WTC11 (cell line): ENCODE data around the gene CMTM1. TPM values are rescaled to one million over a fixed set of nuclear protein-coding genes. Genes with fewer than 3 reads are reported as not detected.

Experiments
- ATAC-seq: fragments of 200-7000 bp; cut with Tn5 transposase; 2 replicates; pipeline ENCODE4 v1.10.0; 2021; ENCODE audit warnings: mild to moderate bottlenecking, moderate library complexity
- CTCF ChIA-PET: fragments of 300-600 bp; sonication (Branson Sonifier 250); formaldehyde crosslinking; loops from one replicate; lab custom pipeline; 2021; ENCODE audit warnings: antibody characterized with exemption; lab: Charles Lee
- POLR2A ChIA-PET: fragments of 350-600 bp; sonication (Branson Sonifier 250); formaldehyde crosslinking; loops from one replicate; lab custom pipeline; 2021; ENCODE audit warnings: antibody characterized with exemption; lab: Charles Lee
- DNase-seq: peaks from one replicate; pipeline ENCODE4 v3.0.0; 2021; ENCODE audit warnings: low spot score
- H3K27ac Mint-ChIP-seq: 2 replicates; pipeline ENCODE4 v1.8.0; 2021; ENCODE audit warnings: mixed read lengths
- H3K27me3 Mint-ChIP-seq: 2 replicates; pipeline ENCODE4 v1.8.0; 2021; ENCODE audit warnings: low read depth, mild to moderate bottlenecking, moderate library complexity, mixed read lengths
- H3K36me3 Mint-ChIP-seq: 2 replicates; pipeline ENCODE4 v1.8.0; 2021; ENCODE audit warnings: mixed read lengths
- H3K4me1 Mint-ChIP-seq: 2 replicates; pipeline ENCODE4 v1.8.0; 2022; ENCODE audit warnings: mixed read lengths
- H3K4me3 Mint-ChIP-seq: 2 replicates; pipeline ENCODE4 v1.8.0; 2021; ENCODE audit warnings: mild to moderate bottlenecking, moderate library complexity, mixed read lengths
- H3K9me3 Mint-ChIP-seq: 2 replicates; pipeline ENCODE4 v1.8.0; 2021; ENCODE audit warnings: mixed read lengths
- ATF6 ChIP-seq: sonication (generic); formaldehyde crosslinking; IDR thresholded peaks from 2 replicates; pipeline ENCODE4 v1.8.1; 2023; ENCODE audit warnings: mild to moderate bottlenecking, missing genetic modification reagents
- E2F4 ChIP-seq: sonication (generic); formaldehyde crosslinking; IDR thresholded peaks from 2 replicates; pipeline ENCODE4 v1.8.1; 2022; ENCODE audit warnings: low read depth, mild to moderate bottlenecking, moderate library complexity, missing genetic modification reagents, borderline replicate concordance
- FOXJ3 ChIP-seq: sonication (generic); formaldehyde crosslinking; IDR thresholded peaks from 2 replicates; pipeline ENCODE4 v1.9.0; 2021; ENCODE audit warnings: missing genetic modification reagents, mild to moderate bottlenecking, borderline replicate concordance
- MLX ChIP-seq: sonication (generic); formaldehyde crosslinking; IDR thresholded peaks from 2 replicates; pipeline ENCODE4 v1.8.1; 2023; ENCODE audit warnings: mild to moderate bottlenecking, missing genetic modification reagents, moderate library complexity
- NR3C1 ChIP-seq: sonication (generic); formaldehyde crosslinking; conservative IDR thresholded peaks from 2 replicates; pipeline ENCODE4 v1.8.1; 2023; ENCODE audit warnings: low read depth, mild to moderate bottlenecking, missing genetic modification reagents
- OVOL2 ChIP-seq: fragments of 250-450 bp; sonication (Bioruptor Pico); IDR thresholded peaks from 2 replicates; pipeline ENCODE4 v1.9.0; 2021; ENCODE audit warnings: mild to moderate bottlenecking, borderline replicate concordance
- PRDM15 ChIP-seq: sonication (generic); formaldehyde crosslinking; IDR thresholded peaks from 2 replicates; pipeline ENCODE4 v1.8.0; 2022; ENCODE audit warnings: missing genetic modification reagents
- PREB ChIP-seq: sonication (generic); formaldehyde crosslinking; IDR thresholded peaks from 2 replicates; pipeline ENCODE4 v1.8.1; 2022; ENCODE audit warnings: mild to moderate bottlenecking, missing genetic modification reagents, moderate library complexity, borderline replicate concordance
- SOX15 ChIP-seq: fragments of 250-450 bp; sonication (Bioruptor Pico); IDR thresholded peaks from 2 replicates; pipeline ENCODE4 v1.9.0; 2021; ENCODE audit warnings: mild to moderate bottlenecking
- TEAD1 ChIP-seq: sonication (generic); formaldehyde crosslinking; IDR thresholded peaks from 2 replicates; pipeline ENCODE4 v1.8.0; 2022; ENCODE audit warnings: mild to moderate bottlenecking, missing genetic modification reagents
- TP53 ChIP-seq: sonication (generic); formaldehyde crosslinking; IDR thresholded peaks from 2 replicates; pipeline ENCODE4 v1.8.1; 2023; ENCODE audit warnings: mild to moderate bottlenecking, missing genetic modification reagents
- ZNF121 ChIP-seq: sonication (generic); formaldehyde crosslinking; IDR thresholded peaks from 2 replicates; pipeline ENCODE4 v1.8.0; 2023; ENCODE audit warnings: missing genetic modification reagents
- ZNF219 ChIP-seq: sonication (generic); formaldehyde crosslinking; IDR thresholded peaks from 2 replicates; pipeline ENCODE4 v1.8.0; 2023; ENCODE audit warnings: missing genetic modification reagents, mild to moderate bottlenecking, borderline replicate concordance
- ZNF281 ChIP-seq: sonication (generic); formaldehyde crosslinking; IDR thresholded peaks from 2 replicates; pipeline ENCODE4 v1.8.0; 2023; ENCODE audit warnings: mild to moderate bottlenecking, missing genetic modification reagents
- total RNA-seq: library from RNA; stranded (reverse); gene quantifications from 3 replicates; pipeline ENCODE4 v1.2.3, GENCODE V29; 2021
- TF ChIP-seq, protein P1 (sequence below): sonication (generic); formaldehyde crosslinking; IDR thresholded peaks from 2 replicates; pipeline ENCODE4 v1.8.1; 2023; ENCODE audit warnings: mild to moderate bottlenecking, moderate library complexity, missing genetic modification reagents
- TF ChIP-seq, protein P2 (sequence below): sonication (generic); formaldehyde crosslinking; IDR thresholded peaks from 2 replicates; pipeline ENCODE4 v1.8.1; 2022; ENCODE audit warnings: missing genetic modification reagents, borderline replicate concordance
- TF ChIP-seq, protein P3 (sequence below): fragments of 250-450 bp; sonication (Bioruptor Pico); IDR thresholded peaks from 2 replicates; pipeline ENCODE4 v1.9.0; 2021; ENCODE audit warnings: mild to moderate bottlenecking

The CMTM1 gene
- total RNA-seq, 1 experiment from 2014 or later: 1.6 TPM

- TF ChIP-seq, protein P1, sequence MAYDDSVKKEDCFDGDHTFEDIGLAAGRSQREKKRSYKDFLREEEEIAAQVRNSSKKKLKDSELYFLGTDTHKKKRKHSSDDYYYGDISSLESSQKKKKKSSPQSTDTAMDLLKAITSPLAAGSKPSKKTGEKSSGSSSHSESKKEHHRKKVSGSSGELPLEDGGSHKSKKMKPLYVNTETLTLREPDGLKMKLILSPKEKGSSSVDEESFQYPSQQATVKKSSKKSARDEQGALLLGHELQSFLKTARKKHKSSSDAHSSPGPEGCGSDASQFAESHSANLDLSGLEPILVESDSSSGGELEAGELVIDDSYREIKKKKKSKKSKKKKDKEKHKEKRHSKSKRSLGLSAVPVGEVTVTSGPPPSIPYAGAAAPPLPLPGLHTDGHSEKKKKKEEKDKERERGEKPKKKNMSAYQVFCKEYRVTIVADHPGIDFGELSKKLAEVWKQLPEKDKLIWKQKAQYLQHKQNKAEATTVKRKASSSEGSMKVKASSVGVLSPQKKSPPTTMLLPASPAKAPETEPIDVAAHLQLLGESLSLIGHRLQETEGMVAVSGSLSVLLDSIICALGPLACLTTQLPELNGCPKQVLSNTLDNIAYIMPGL (CRISPR knock-in tag): no peak
- TF ChIP-seq ZNF219 (CRISPR knock-in tag): no peak
- TF ChIP-seq PRDM15 (CRISPR knock-in tag): no peak
- no peak for TF ChIP-seq SOX15 (CRISPR knock-in tag)
- no peak for TF ChIP-seq MLX (CRISPR knock-in tag)
- no peak for TF ChIP-seq TP53 (CRISPR knock-in tag)
- no peak for TF ChIP-seq PREB
Observed at GRCh38 chr16:66554495-66554894, 11.7 kb upstream of the CMTM1 start (continued).

DNA sequence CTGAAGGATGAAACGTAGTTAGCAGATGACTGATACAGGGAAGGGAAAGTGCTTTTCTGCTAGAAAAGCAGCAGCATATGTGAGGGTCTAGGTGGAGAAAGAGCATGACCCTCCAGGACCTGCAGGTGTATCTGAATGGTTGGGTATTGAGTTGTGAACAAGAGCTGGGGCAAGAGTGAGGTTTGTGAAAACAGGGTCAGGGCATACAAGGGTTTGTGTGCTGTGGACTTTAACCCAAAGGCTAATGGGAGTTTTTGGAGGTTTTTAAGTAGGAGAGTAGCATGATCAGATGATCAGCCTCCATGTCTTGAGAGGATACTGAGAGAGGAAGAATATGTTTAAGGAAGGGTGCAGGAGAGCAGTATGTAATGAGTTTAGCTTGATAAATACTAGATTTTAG is 6.1 kb upstream of the CMTM1 start:
- Mint-ChIP-seq H3K27ac (no peak overlapping the region), H3K4me1 (no peaks in the 10 kb centered on the region), H3K27me3 (no peaks in the 10 kb centered on the region; the same call in 1 of the 2 replicates), H3K4me3 (no peak overlapping the region), H3K9me3 (no peaks in the 10 kb centered on the region), H3K36me3 (no peaks in the 10 kb centered on the region)
- DNase-seq: no peak
- CTCF ChIA-PET: no interaction called here
- POLR2A ChIA-PET: no interaction called here
- ATAC-seq: no peak
- TF ChIP-seq ATF6 (CRISPR knock-in tag) (no peak), NR3C1 (CRISPR knock-in tag) (no peak), E2F4 (CRISPR knock-in tag) (no peak), TP53 (CRISPR knock-in tag) (no peak), ZNF281 (CRISPR knock-in tag) (no peak), FOXJ3 (no peak), OVOL2 (CRISPR knock-in tag) (no peak), TEAD1 (CRISPR knock-in tag) (no peak), ZNF121 (no peak), SOX15 (CRISPR knock-in tag) (no peak)
- TF ChIP-seq, protein P2, sequence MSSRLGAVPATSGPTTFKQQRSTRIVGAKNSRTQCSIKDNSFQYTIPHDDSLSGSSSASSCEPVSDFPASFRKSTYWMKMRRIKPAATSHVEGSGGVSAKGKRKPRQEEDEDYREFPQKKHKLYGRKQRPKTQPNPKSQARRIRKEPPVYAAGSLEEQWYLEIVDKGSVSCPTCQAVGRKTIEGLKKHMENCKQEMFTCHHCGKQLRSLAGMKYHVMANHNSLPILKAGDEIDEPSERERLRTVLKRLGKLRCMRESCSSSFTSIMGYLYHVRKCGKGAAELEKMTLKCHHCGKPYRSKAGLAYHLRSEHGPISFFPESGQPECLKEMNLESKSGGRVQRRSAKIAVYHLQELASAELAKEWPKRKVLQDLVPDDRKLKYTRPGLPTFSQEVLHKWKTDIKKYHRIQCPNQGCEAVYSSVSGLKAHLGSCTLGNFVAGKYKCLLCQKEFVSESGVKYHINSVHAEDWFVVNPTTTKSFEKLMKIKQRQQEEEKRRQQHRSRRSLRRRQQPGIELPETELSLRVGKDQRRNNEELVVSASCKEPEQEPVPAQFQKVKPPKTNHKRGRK (CRISPR knock-in tag): no peak
- TF ChIP-seq, protein P3, sequence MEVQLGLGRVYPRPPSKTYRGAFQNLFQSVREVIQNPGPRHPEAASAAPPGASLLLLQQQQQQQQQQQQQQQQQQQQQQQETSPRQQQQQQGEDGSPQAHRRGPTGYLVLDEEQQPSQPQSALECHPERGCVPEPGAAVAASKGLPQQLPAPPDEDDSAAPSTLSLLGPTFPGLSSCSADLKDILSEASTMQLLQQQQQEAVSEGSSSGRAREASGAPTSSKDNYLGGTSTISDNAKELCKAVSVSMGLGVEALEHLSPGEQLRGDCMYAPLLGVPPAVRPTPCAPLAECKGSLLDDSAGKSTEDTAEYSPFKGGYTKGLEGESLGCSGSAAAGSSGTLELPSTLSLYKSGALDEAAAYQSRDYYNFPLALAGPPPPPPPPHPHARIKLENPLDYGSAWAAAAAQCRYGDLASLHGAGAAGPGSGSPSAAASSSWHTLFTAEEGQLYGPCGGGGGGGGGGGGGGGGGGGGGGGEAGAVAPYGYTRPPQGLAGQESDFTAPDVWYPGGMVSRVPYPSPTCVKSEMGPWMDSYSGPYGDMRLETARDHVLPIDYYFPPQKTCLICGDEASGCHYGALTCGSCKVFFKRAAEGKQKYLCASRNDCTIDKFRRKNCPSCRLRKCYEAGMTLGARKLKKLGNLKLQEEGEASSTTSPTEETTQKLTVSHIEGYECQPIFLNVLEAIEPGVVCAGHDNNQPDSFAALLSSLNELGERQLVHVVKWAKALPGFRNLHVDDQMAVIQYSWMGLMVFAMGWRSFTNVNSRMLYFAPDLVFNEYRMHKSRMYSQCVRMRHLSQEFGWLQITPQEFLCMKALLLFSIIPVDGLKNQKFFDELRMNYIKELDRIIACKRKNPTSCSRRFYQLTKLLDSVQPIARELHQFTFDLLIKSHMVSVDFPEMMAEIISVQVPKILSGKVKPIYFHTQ (CRISPR knock-in tag): no peak
